Measurements from ENCODE around the gene PCNX1. TPM values are rescaled to one million over a fixed set of nuclear protein-coding genes. Genes with fewer than 3 reads are reported as not detected.

PCNX1 gene
- total RNA-seq, 1 experiment from 2014 or later, result 25.4 TPM

- no peak for DNase-seq
- H3K36me3 ChIP-seq, result no peaks in the 10 kb centered on the region
- no peaks in the 10 kb centered on the region for H3K27me3 ChIP-seq
These were observed 5.1 kb upstream of the PCNX1 start for GRCh38 chr14:70902184-70902583.

GRCh38 chr14:70904373-70904772 lies 2.9 kb upstream of the PCNX1 start:
- DNase-seq, result no peak
- H3K27me3 ChIP-seq, result no peaks in the 10 kb centered on the region
- H3K36me3 ChIP-seq, result no peaks in the 10 kb centered on the region
- no peaks in the 10 kb centered on the region for H3K9me3 ChIP-seq
- H3K4me3 ChIP-seq, result no peak overlapping the region

More at GRCh38 chr14:70902184-70902583, 5.1 kb upstream of the PCNX1 start:
- H3K4me3 ChIP-seq, result no peak overlapping the region
- H3K9me3 ChIP-seq, result no peaks in the 10 kb centered on the region

- Histone ChIP-seq H3K27me3 (no peaks in the 10 kb centered on the region), H3K4me3 (no peak overlapping the region), H3K36me3 (no peaks in the 10 kb centered on the region), H3K9me3 (no peaks in the 10 kb centered on the region)
- DNase-seq, result no peak
These were observed 2.0 kb upstream of the PCNX1 start for GRCh38 chr14:70905301-70905700.

- no peaks in the 10 kb centered on the region for H3K9me3 ChIP-seq
- H3K27me3 ChIP-seq, result no peaks in the 10 kb centered on the region
- H3K36me3 ChIP-seq, result no peaks in the 10 kb centered on the region
- peak overlapping the region; percentile 79 for H3K4me3 ChIP-seq
- DNase-seq, result no peak
These were observed 475 bp upstream of the PCNX1 start for GRCh38 chr14:70906793-70907175.

- peak; percentile 57 for DNase-seq
- no peaks in the 10 kb centered on the region for H3K9me3 ChIP-seq
- H3K36me3 ChIP-seq, result no peaks in the 10 kb centered on the region
- no peaks in the 10 kb centered on the region for H3K27me3 ChIP-seq
- peak overlapping the region; percentile 79 for H3K4me3 ChIP-seq
These were observed 1.0 kb downstream of the PCNX1 start for GRCh38 chr14:70907996-70908934.

- H3K36me3 ChIP-seq, result no peaks in the 10 kb centered on the region
- DNase-seq, result no peak
- H3K4me3 ChIP-seq, result peak overlapping the region; percentile 79
- H3K27me3 ChIP-seq, result no peaks in the 10 kb centered on the region
- H3K9me3 ChIP-seq, result no peaks in the 10 kb centered on the region
These were observed 1.8 kb downstream of the PCNX1 start for GRCh38 chr14:70908935-70909641.

- H3K36me3 ChIP-seq, result no peaks in the 10 kb centered on the region
- peak overlapping the region; percentile 79 for H3K4me3 ChIP-seq
- H3K27me3 ChIP-seq, result no peaks in the 10 kb centered on the region
- H3K9me3 ChIP-seq, result no peaks in the 10 kb centered on the region
- no peak for DNase-seq
These were observed 2.7 kb downstream of the PCNX1 start for GRCh38 chr14:70909733-70910614.

GRCh38 chr14:70915415-70915814 lies 8.2 kb downstream of the PCNX1 start:
- Histone ChIP-seq H3K27me3 (no peaks in the 10 kb centered on the region), H3K36me3 (peaks cover 7% of the 10 kb centered on the region; the same call in 1 of the 2 replicates), H3K9me3 (no peaks in the 10 kb centered on the region), H3K4me3 (no peak overlapping the region)
- no peak for DNase-seq

GRCh38 chr14:70916300-70916699 lies 9.0 kb downstream of the PCNX1 start:
- H3K4me3 ChIP-seq, result no peak overlapping the region
- DNase-seq, result no peak
- H3K36me3 ChIP-seq, result peaks cover 7% of the 10 kb centered on the region; the same call in 1 of the 2 replicates
- no peaks in the 10 kb centered on the region for H3K9me3 ChIP-seq
- H3K27me3 ChIP-seq, result no peaks in the 10 kb centered on the region

GRCh38 chr14:70916799-70917198 lies 9.5 kb downstream of the PCNX1 start:
- H3K27me3 ChIP-seq, result no peaks in the 10 kb centered on the region
- peaks cover 7% of the 10 kb centered on the region; the same call in 1 of the 2 replicates for H3K36me3 ChIP-seq
- no peak overlapping the region for H3K4me3 ChIP-seq
- no peak for DNase-seq
- no peaks in the 10 kb centered on the region for H3K9me3 ChIP-seq

- no peak for DNase-seq
- Histone ChIP-seq H3K4me3 (no peak overlapping the region), H3K27me3 (no peaks in the 10 kb centered on the region), H3K9me3 (no peaks in the 10 kb centered on the region), H3K36me3 (peaks cover 7% of the 10 kb centered on the region; the same call in 1 of the 2 replicates)
These were observed 10.4 kb downstream of the PCNX1 start for GRCh38 chr14:70917633-70918032.

GRCh38 chr14:70919774-70920173 lies 12.5 kb downstream of the PCNX1 start:
- Histone ChIP-seq H3K4me3 (no peak overlapping the region), H3K9me3 (no peaks in the 10 kb centered on the region), H3K27me3 (no peaks in the 10 kb centered on the region), H3K36me3 (peaks cover 7% of the 10 kb centered on the region; the same call in 1 of the 2 replicates)
- peak; percentile 26 for DNase-seq

- no peak for DNase-seq
- no peaks in the 10 kb centered on the region for H3K27me3 ChIP-seq
- peaks cover 7% of the 10 kb centered on the region; the same call in 1 of the 2 replicates for H3K36me3 ChIP-seq
- H3K4me3 ChIP-seq, result no peak overlapping the region
- H3K9me3 ChIP-seq, result no peaks in the 10 kb centered on the region
These were observed 13.3 kb downstream of the PCNX1 start for GRCh38 chr14:70920608-70921007.

GRCh38 chr14:70921669-70922068 lies 14.4 kb downstream of the PCNX1 start:
- Histone ChIP-seq H3K4me3 (no peak overlapping the region), H3K9me3 (no peaks in the 10 kb centered on the region), H3K27me3 (no peaks in the 10 kb centered on the region), H3K36me3 (peaks cover 7% of the 10 kb centered on the region; the same call in 1 of the 2 replicates)
- DNase-seq, result no peak

GRCh38 chr14:70924521-70924920 lies 17.3 kb downstream of the PCNX1 start:
- H3K9me3 ChIP-seq, result no peaks in the 10 kb centered on the region
- H3K36me3 ChIP-seq, result no peaks in the 10 kb centered on the region
- H3K27me3 ChIP-seq, result no peaks in the 10 kb centered on the region
- H3K4me3 ChIP-seq, result no peak overlapping the region
- DNase-seq, result no peak

- Histone ChIP-seq H3K9me3 (no peaks in the 10 kb centered on the region), H3K36me3 (no peaks in the 10 kb centered on the region), H3K4me3 (no peak overlapping the region), H3K27me3 (no peaks in the 10 kb centered on the region)
- no peak for DNase-seq
These were observed 19.1 kb downstream of the PCNX1 start for GRCh38 chr14:70926235-70926830.

Data from MG63 (cell line).